NCI-H446 (cell line): ENCODE data around the gene IKZF3.
A peak's percentile ranks its signal among the peaks of the same experiment; 100 is the strongest.
"Not testable (repeated sequence)": the region's sequence is repeated elsewhere in the genome, so short reads cannot be mapped to it uniquely, and the experiment has no call there.

Source experiments
- DNase-seq, 2 experiments: peaks; one replicate each; lab custom pipeline; 2025; lab: John Stamatoyannopoulos, UW

IKZF3 gene

GRCh38 chr17:39739885-39740356, 124.2 kb downstream of the IKZF3 start:
- DNase-seq = no peak

DNA sequence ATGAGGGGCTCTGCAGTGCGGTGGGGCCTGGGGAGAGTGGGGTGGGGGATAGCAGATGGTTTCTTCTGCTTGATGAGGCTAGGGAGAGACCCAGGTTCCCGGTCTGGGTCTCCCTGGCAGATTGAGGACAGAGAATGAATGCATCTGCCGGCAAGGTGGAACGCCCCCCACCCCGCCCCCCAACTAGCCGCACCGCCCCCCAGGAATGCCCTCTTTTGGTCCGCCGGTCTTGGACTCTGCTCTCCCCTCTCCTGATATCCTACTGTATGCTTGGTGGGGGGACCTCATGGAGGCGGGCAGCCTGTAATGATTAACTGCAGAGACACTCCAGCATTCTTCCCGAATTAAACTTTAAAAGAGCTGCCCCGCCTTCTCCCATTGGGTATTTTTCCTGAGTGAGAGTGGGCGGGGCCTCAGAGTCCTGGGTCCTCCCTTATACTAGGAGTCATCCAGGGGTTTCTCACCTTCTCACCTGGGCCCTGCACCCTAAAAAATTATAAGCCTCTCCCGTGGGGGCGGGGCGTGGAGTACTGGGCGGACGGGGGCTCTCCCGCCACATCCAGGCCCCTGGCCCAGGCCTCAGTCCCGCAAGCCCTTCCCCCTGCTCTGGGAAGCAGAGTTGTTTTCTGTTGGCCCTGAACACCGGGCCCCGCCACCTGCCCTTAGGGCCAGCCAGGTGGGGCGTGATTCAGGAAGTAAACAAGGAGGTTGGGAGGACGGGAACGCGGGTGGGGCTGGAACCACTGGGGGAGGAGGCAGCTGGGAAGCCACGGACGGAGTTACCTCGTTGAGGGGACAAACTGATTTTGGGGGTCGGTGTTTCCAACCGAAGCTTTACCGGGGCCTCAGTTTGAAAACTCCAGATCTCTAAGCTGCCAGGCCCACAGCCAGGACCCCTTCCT, 124.9 kb downstream of the IKZF3 start:
- no peak for DNase-seq

DNA sequence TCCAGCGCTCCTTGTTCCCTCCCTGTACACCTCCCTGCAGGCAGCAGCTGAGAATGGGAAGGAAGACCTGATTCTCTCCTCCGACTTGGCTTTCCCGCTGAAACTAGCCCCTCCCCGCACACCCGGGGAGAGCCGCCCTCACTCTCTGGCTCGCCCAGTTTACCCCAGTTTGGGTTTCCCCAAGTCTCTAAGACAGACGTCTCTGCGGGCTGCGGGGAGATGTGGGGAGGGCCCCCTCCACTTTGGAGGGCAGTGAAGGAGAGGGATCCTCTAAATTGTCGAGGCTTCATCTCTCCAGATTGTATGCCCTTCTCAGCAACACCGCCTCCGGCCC, 125.6 kb downstream of the IKZF3 start:
- no peak for DNase-seq

GRCh38 chr17:39737760-39738567, 126.1 kb downstream of the IKZF3 start, which contains the start of gene GRB7:
TSS of gene GRB7 (plus strand) at chr17:39737938. CDS start at chr17:39742302, 4,364 bp downstream.
- no peak for DNase-seq

- no peak for DNase-seq
These were observed 126.8 kb downstream of the IKZF3 start for GRCh38 chr17:39737206-39737759.

- no peak for DNase-seq
These were observed 127.6 kb downstream of the IKZF3 start for GRCh38 chr17:39736319-39737165.

DNA sequence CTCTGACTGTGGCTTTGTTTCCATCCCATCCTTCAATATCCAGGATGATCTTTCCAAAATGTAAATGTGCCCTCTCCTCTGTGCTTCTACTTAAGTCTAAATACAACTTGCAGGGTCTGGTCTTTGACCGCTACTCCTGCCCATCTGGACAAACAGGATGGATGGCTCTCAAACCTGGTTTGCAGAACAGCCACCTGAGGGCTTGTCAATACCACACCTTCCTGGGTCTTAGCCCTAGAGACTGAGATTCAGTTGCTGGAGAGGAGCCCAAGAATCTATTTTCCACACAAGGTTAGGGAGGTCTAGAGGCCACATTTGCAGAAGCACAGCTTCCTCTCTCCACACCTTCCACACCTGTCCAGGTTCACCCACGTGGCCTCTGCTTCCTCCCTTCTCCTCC, 128.2 kb downstream of the IKZF3 start:
- no peak for DNase-seq

- no peak for DNase-seq
These were observed 131.5 kb downstream of the IKZF3 start for GRCh38 chr17:39732586-39732985.

GRCh38 chr17:39730095-39730921, 133.8 kb downstream of the IKZF3 start, which contains the start of gene MIEN1:
TSS of gene MIEN1 (minus strand) at chr17:39730532. CDS start at chr17:39730495, 37 bp downstream.
- DNase-seq = peak; percentile 57 to 86

DNA sequence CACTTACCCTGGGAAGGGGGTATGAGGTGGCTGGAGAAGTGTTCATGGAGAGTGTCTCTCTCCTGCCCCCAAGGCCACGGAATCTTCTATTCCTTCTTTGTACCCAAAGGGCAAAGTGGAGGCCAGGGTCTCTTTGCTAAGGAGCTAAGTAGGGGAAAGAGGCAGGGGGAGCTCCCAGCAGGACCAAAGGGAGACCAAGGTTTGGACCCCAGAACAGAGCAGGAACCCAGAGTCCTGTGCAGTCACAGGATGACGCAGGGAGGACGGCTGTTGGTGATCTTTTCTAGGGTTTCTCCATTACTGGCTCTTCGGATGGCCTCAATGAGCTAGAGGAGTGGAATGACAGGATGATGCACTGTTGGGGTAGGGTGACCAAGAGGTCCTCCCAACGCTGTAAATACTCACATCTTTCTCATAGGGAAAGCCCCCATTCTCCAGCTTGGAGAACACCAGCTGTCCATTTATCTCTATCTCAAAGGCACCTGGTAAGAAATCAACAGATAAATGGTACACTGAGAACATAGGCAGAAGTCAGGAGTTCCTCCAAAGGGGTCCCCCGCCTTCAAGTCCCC, 134.7 kb downstream of the IKZF3 start:
- no peak for DNase-seq

DNA sequence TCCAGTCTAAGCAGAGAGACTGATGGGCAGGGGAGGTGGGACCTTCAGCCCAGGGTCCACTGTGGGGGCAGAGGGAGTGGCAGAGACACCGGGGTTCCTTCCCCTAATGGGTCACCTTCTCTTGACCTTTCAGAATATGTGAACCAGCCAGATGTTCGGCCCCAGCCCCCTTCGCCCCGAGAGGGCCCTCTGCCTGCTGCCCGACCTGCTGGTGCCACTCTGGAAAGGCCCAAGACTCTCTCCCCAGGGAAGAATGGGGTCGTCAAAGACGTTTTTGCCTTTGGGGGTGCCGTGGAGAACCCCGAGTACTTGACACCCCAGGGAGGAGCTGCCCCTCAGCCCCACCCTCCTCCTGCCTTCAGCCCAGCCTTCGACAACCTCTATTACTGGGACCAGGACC, 136.6 kb downstream of the IKZF3 start:
- no peak for DNase-seq

- DNase-seq = no peak
These were observed 137.5 kb downstream of the IKZF3 start for GRCh38 chr17:39726617-39727016.

- DNase-seq = not testable (repeated sequence)
These were observed 138.2 kb downstream of the IKZF3 start for GRCh38 chr17:39725923-39726322.

DNA sequence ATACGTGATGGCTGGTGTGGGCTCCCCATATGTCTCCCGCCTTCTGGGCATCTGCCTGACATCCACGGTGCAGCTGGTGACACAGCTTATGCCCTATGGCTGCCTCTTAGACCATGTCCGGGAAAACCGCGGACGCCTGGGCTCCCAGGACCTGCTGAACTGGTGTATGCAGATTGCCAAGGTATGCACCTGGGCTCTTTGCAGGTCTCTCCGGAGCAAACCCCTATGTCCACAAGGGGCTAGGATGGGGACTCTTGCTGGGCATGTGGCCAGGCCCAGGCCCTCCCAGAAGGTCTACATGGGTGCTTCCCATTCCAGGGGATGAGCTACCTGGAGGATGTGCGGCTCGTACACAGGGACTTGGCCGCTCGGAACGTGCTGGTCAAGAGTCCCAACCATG, 139.4 kb downstream of the IKZF3 start:
- no peak for DNase-seq

- DNase-seq = no peak
These were observed 140.9 kb downstream of the IKZF3 start for GRCh38 chr17:39722965-39723848.

DNA sequence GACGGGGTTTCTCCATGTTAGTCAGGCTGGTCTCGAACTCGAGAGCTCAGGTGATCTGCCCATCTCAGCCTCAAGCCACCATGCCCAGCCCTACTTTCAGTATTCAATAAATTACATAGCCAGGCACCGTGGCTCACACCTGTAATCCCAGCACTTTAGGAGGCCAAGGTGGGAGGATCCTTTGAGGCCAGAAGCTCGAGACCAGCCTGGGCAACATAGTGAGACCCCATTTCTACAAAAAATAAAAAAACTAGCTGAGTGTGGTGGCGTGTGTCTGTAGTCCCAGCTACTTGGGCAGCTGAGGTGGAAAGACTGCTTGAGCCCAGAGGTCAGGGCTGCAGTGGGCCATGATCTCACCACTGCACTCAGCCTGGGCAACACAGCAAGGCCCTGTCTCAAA, 142.0 kb downstream of the IKZF3 start:
- DNase-seq = no peak

GRCh38 chr17:39719563-39720355, 144.4 kb downstream of the IKZF3 start:
- no peak for DNase-seq

DNA sequence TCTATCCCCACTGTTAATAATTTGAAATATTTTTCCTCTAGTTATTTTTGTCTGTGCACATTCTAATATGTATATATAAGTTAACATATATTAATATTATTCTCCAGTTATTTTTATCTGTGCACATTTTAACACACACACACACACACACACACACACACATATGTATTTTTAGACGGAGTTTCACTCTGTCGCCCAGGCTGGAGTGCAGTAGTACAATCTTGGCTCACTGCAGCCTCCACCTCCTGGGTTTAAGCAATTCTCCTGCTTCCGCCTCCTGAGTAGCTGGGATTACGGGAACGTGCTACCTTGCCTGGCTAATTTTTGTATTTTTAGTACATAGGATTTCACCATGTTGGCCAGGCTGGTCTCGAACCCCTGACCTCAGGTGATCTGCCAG, 146.5 kb downstream of the IKZF3 start:
- DNase-seq = no peak
